D721Med (cell line): ENCODE measurements around the gene FAM217A.
"Not testable (repeated sequence)": the region's sequence is repeated elsewhere in the genome, so short reads cannot be mapped to it uniquely, and the experiment has no call there.

ENCODE experiments used
- DNase-seq: peaks from one replicate; pipeline ENCODE4 v3.0.0; 2011; ENCODE audit warnings: low spot score; ENCODE audit not compliant: insufficient read length
- FAIRE-seq: peaks from 2 replicates; lab custom pipeline; 2011; peaks lifted over from hg19 to GRCh38; lab: Jason Lieb, UNC
- TF ChIP-seq, protein P1 (sequence below): IDR thresholded peaks from 2 replicates; pipeline ENCODE4 v1.5.1; 2012; ENCODE audit warnings: mild to moderate bottlenecking, control low read depth; ENCODE audit not compliant: insufficient read depth; ENCODE audit errors: missing control alignments

Gene FAM217A

DNA sequence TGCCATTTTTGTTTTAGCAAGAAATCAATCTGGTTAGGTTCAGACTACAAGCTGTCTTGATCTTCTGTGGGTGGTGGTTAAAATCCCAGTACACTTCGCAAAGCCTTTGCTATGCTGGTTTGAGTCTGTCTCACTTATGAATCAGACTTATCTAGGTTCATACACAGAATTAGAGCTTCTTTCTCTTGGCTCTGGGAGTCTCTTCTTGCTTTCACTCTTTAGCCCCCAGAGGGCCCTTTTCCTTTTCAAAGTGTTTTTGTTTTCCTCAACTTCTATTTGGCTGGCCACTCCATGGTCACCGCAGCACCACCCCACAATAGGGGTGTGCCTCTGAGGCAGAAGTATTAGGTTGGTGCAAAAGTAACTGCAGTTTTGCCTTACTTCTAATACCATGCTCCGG lies 35.2 kb upstream of the FAM217A start:
- no peak for DNase-seq
- no peak for FAIRE-seq
- TF ChIP-seq, protein P1, sequence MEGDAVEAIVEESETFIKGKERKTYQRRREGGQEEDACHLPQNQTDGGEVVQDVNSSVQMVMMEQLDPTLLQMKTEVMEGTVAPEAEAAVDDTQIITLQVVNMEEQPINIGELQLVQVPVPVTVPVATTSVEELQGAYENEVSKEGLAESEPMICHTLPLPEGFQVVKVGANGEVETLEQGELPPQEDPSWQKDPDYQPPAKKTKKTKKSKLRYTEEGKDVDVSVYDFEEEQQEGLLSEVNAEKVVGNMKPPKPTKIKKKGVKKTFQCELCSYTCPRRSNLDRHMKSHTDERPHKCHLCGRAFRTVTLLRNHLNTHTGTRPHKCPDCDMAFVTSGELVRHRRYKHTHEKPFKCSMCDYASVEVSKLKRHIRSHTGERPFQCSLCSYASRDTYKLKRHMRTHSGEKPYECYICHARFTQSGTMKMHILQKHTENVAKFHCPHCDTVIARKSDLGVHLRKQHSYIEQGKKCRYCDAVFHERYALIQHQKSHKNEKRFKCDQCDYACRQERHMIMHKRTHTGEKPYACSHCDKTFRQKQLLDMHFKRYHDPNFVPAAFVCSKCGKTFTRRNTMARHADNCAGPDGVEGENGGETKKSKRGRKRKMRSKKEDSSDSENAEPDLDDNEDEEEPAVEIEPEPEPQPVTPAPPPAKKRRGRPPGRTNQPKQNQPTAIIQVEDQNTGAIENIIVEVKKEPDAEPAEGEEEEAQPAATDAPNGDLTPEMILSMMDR, result no peak

DNA sequence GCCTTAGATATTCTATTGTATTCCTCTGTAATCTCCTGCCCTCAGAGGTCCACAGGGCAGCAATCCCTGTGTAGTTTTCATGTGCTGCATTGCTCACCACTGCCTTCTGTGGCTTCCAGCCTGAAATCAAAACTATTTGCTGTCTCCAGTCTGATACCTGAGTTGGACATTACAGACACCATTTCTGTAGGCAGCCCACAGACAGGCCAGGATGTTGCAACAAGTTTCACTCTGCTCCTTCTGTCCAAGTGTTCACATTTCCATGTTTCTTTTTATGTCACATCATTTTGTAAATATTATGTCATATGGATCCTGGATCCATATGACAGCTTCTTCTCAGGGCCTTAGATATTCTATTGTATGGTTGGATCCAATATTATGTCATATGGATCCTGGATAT lies 34.7 kb upstream of the FAM217A start:
- FAIRE-seq (no peak), DNase-seq (no peak)
- TF ChIP-seq, protein P1, result no peak

DNA sequence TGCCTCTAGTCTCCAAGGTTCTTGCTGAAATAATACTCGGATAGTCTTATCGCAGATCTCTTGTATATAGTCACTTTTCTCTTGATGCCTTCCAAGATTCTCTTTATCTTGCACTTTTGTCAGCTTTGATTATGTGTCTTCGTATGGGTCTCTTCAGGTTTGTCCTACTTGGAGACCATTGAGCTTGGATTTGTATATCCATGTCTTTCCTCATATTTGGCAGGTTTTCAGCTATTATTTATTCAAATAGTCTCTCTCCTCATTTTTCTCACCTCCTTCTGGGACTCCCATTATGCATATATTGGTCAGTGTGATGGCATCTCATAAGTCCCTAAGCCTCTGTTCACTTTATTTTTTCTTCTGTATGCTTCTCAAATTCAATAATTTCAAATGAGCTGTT lies 33.4 kb upstream of the FAM217A start:
- no peak for DNase-seq
- TF ChIP-seq, protein P1, result no peak
- FAIRE-seq, result no peak

DNA sequence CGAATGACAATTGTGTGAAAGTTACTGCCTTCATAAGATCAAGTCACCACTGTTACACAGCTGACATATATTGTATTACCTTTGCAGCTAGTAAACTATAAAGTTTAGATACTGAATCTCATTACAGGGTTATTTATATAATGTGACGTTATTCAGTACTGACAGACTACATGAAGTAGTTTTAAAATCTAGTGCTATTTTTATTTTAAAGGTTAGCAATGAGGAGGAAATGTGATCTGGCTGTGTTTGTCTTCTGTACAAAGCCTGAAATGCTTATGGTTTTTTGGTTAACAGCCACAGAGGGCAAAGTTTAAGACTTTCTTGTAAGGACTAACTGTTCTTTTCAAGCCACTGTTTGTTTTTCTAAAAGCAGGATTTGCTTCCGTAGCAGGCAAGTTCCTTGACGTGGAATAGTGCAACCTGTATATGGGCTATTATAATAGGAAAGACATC lies 30.5 kb upstream of the FAM217A start:
- not testable (repeated sequence) for DNase-seq, FAIRE-seq

DNA sequence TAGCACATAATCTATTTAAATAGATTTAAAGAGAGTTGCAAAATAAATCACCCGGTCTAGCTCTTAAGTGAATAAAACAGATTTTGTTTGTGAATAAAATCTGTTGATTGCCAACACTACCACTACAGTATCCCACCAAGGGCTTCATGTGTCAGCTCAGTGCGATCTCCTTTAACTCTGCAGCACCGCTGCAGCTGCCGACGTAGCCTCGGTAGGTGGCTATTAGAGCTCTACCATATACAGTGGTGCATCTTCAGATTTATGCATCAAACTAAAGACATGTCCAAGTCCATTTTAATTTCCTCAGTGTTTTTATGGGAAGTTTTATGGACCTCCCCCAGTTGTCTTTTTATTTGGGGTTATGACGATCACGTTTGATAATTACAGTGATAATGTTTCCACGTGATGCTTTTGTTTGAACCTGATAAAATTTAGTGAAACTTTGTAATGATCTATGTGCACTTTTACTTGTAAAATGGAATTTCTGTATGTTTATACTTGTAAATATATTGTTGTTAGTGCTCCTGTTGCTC lies 29.7 kb upstream of the FAM217A start:
- peak; percentile 75 for FAIRE-seq
- TF ChIP-seq, protein P1, result no peak
- DNase-seq, result no peak

DNA sequence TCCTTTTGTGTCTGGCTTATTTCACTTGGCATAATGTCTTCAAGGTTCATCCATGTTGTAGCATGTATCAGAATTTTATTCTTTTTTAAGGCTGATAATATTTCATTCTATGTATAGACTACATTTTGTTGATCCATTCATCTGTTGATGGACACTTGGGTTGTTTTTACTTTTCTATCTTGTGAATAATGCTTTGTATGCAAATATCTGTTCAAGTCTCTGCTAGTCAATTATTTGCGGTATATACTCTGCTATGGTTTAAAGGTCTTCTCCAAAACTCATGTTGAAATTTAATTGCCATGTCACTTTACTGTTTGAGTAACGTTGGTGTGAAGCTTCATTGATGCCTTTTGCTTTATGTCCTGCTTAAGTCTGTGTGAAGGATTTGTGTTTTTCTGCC lies 28.9 kb upstream of the FAM217A start:
- TF ChIP-seq, protein P1, result no peak
- no peak for DNase-seq
- peak; percentile 48 for FAIRE-seq

DNA sequence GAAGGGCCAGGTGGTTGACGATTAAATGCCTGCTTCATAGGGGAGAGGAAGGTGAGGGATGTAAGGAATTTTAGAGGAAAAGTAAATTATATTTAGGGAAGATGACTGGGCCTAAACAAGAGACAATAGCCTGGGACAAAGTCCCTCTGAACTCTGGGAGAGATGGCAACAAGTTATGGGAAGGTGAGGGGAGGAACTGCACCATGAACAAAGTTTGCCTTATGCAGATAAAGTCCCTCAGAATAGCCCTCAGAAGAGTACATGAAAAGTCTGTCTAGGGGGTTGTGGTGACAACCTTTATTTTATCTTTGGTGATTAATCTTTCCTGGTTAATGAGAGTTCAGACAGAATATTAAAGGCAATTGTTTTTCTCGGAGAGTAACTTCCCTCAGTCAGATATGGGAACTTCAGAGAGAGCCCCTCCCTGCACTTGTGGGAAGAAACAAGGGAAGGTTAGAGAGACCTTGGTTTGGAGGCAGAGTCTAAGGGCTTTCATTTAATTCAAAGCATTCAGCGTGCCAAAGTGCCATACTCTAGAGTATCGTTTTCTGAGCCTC lies 27.1 kb upstream of the FAM217A start:
- TF ChIP-seq, protein P1, result no peak
- DNase-seq (no peak), FAIRE-seq (no peak)

DNA sequence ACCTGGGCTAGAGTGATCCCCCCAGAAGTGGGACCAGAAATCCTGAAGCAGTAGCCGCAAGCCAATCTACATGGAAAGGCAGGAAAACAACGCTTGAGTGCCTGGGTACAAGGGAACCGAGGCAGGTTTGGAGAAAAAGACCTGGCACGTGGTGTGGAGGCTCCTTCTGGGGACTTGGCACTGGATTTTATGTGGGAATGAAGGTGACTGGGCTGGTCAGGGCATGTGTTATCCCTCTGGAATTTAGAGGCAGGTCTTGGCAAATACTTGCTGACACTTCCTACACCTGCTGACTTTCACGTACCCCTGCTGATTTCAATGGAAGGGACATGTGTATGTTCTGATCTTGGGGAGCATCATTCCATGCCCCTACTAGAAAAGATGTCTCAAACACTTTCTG lies 25.0 kb upstream of the FAM217A start:
- FAIRE-seq (no peak), DNase-seq (no peak)
- TF ChIP-seq, protein P1, result no peak
